Islet of Langerhans (tissue), 1 donor: Measurements from ENCODE around the gene POLR3H.
"Not testable (repeated sequence)": the region's sequence is repeated elsewhere in the genome, so short reads cannot be mapped to it uniquely, and the experiment has no call there.

ENCODE experiments used
- FAIRE-seq: peaks from one replicate; lab custom pipeline; 2011; peaks lifted over from hg19 to GRCh38; lab: Jason Lieb, UNC

Gene POLR3H, protein sequence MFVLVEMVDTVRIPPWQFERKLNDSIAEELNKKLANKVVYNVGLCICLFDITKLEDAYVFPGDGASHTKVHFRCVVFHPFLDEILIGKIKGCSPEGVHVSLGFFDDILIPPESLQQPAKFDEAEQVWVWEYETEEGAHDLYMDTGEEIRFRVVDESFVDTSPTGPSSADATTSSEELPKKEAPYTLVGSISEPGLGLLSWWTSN

DNA sequence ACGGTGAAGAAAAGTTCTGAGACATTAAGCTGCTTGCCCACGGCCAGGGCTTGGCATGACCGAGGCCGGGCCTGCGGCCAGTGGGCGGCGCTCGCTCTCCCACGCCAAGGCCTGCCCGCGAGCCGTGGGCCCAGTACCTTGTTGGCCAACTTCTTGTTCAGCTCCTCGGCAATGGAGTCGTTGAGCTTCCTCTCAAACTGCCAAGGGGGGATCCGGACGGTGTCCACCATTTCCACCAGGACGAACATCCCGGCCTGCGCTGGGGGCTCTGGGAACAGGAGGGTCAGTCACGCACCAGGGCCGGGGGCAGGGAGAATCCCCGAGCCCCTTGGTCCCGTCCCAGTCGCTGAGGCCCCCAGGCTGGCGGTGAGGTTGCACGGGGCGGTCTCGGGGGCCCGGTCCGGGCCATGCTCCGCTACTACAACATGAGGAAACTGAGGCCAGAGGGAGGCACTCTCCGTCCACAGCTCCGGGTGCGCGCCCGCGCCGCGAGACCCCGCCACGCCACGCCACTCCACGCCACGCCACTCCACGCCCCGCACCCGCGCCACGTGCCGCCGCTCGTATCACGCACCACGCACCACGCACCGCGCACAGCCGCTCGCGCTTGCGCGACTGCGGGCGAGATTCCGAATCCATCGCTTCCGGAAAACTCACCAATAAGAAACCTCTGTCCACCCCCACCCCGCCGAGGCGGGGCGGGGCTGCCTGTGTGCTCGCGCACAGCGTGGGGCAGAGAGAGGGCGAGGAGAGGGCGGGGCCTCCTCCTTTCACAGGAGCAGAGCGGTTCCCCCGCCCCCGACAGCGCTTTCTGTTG, at the start of gene POLR3H:
Gene POLR3H (minus strand): TSS at position 617 of the 817 bp plus-strand sequence. CDS start 369 bp downstream, at position 248.
- FAIRE-seq = no peak

DNA sequence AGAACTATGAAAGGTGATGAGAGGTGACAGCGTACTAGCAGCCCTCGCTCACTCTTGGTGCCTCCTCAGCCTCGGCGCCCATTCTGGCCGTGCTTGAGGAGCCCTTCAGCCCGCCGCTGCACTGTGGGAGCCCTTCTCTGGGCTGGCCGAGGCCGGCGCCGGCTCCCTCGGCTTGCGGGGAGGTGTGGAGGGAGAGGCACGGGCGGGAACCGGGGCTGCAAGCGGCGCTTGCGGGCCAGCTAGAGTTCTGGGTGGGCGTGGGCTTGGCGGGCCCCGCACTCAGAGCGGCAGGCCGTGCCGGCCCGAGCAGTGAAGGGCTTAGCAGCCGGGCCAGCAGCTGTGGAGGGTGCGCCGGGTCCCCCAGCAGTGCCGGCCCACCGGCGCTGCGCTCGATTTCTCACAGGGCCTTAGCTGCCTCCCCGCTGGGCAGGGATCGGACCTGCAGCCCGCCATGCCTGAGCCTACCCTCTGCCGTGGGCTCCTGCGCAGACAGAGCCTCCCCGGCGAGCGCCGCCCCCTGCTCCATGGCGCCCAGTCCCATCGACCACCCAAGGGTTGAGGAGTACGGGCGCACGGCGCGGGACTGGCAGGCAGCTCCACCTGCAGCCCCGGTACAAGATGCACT, 49.2 kb upstream of the POLR3H start:
- not testable (repeated sequence) for FAIRE-seq

DNA sequence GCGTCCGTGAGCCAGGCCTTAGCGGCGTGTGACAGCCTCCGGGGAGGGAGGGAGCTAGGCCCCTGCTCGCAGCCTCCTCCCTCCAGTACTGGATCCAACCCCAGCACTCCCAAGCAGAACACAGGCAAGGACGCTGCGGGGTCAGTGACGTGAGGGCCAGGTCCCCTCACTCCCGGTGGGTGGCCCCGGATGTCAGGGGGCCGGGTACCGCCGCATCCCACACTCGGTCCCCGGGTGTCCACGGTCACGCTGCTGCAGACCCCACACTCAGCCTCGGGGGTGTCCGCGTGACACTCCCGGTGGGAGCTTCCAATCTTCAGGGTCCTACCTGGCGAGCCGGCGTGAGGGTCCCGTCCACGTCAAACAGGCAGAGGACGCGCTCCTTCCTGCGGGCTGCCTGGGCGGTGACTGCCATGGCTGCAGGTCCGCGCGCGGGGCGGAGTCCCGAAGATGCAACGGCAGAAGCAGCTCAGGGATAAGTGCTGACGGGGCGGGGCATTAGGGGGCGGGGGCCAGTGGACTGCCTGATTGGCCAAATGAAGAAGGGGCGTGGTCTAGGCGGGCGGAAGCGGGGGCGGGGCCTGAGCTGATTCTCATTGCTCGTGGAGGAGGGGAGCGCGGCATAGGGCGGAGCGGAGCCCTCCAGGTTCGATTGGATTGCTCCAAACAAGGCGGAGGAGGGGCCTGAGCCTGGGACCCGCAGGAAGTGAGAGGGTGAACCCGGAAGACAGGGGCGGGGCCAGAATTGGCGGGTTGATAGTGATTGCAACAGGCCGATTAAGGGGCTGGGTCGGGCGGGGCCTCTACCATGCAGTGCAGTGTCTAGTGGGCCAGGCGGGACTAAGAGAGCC, 45.3 kb upstream of the POLR3H start, which contains the start of gene PMM1:
Gene PMM1 (minus strand): TSS at position 450 of the 851 bp plus-strand sequence. CDS start 35 bp downstream, at position 415.
- FAIRE-seq = peak; percentile 5

DNA sequence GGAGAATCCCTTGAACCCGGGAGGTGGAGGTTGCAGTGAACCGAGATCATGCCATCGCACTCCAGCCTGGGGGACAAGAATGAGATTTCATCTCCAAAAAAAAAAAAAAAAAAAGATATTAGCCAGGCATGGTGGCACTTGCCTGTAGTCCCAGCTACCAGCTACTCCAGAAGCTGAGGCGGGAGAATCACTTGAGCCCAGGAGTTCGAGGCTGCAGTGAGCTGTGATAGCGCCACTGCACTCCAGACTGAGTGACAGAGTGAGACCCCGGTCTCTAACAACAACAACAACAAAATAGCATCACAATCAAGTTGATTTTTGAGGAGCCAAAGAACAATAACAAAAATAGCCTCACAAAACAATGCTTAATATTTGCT, 43.1 kb upstream of the POLR3H start:
- FAIRE-seq = no peak

DNA sequence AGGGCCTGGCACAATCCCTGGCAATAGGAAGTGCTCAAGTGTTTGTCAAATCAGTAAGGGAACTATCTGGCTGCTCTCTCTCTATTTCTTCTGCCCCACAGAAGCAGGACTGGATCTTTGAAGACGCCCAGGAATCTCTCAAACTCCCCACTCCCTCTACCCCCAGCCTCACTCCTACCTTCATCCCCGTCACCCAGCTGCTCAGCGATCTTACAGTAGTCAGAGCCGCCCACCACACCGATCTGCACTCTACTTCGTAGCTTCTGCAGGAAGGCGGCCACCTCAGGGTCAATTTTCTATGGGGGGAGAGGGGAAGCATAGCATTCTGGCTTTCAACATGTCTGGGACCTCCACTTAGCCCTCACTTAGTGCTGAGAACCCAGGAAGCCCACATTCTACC, 41.6 kb upstream of the POLR3H start:
- no peak for FAIRE-seq

DNA sequence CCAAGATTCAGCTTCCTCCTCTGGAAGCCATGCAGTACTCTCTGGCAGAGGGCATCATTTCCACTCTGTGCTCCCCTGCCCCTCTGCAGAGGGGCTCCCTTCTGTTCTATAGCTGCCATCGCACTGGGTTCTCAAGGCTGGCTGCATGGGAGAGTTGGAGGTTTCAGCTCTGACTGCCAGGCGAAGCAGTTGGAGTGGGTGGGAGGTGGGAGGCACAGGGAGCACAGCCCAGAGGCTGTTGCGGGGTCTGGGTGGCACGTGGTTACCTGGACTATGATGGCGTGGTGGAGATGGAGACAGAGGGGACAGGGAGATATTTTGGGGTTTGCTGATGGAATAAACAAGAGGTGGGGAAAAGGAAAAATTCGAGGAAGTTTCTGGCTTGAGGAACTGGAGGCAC, 40.6 kb upstream of the POLR3H start:
- FAIRE-seq = no peak

DNA sequence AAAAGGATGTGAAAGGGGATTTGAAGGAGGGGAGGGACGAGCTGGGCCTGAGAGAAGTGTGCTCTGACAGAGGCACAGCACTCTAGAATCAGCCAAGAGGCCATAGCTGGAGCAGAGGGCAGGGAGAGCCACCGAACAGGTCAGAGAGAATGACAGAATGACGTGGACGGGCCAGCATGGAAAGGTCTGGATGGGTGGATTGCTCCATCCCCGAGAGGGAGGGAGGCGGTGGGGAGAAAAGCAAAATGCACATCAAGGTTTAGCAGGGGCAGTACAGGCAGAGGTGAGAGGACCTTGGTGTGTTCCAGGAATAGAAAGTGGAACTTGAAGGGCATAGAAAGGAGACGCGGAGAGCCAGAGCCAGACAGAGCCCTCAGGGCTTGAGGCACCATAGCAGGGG, 38.4 kb upstream of the POLR3H start:
- no peak for FAIRE-seq

DNA sequence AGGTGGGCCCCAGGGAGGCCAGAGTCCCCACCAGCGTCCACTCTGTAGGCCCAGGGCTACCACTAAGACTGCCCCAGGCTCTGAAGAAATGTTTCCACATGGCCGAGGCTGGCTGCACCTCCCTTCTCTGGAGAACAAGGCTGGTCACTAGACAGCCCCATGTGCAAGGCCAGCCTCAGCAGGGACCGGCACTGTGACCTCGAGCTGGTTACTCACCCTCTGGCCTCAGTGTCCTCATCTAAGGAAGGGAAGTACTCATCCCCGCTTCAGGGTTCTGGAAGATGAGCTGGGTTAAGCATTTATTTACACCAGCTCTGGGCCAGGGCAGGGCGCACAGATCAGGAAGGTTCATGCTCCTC, 35.7 kb upstream of the POLR3H start:
- FAIRE-seq = no peak

DNA sequence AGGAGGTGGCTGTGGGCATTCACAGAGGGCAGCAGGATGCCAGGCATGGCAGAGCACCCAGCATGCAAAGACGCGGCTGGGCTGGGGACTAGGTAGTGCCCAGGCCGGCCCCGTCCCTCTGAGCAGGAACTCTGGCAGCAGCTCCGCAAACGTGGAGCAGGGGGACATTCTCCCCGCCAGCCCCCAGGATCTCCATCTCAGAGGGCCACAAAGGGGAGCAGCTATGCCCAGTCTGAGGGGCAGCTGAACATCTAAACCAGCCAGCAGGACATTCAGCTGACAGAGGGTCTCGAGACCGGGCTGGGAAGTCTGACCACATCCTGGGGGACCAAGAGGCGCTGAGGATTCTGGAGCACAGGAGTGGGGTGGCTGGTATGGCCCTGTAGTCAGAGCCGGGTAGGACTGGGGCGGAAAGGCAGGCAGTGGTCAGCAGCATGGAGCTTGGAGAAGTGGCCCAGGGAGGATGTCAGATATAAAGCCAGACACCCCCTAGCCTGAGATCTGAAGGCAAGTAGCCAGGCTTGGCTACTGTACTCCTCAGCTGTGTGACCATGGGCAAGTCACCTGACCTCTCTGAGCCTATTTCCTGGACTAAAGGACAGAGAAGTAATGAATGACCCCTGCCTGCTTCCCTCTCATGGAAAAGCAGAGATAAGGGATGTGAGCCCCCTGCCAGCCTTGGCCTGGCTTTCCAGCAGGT, 35.2 kb upstream of the POLR3H start:
- no peak for FAIRE-seq

DNA sequence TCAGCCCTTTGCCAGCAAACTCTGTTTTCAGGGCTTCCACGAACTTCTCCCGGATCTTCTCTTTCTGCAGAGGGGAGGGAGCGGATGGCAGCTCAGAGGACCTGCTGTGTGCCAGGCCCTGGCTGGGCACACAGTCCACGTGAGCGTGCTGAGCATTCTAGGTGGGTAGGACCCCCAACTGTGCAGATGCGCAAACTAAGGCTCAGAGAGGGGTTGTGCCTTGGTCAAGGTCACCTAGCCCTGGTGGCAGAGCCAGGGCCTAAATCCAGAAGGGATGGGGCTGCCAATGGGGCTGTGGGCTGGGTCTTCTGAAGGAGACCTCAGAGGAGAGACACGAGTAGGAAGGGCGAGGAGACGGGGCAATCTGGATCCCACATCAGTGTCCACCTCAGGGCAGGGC, 34.5 kb upstream of the POLR3H start:
- no peak for FAIRE-seq

DNA sequence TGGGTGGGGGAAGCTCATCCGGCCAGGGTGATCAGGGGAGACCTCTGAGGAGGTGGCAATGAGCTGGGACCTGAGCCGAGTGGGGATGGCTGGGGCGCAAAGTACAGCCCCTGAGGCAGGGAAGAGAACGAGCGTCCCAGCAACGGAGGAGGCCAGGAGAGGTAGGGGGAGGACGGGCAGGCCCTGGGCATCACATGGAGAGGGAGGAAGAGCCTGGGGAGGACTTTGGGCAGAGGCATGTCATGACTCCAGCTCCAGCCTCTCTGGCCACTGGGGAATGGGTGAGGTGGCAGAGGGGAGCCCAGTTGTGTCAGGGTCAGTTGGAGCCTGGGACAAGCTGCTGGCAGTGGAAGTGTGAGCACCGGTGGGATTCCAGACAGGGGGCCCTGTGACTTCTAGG, 33.8 kb upstream of the POLR3H start:
- no peak for FAIRE-seq

DNA sequence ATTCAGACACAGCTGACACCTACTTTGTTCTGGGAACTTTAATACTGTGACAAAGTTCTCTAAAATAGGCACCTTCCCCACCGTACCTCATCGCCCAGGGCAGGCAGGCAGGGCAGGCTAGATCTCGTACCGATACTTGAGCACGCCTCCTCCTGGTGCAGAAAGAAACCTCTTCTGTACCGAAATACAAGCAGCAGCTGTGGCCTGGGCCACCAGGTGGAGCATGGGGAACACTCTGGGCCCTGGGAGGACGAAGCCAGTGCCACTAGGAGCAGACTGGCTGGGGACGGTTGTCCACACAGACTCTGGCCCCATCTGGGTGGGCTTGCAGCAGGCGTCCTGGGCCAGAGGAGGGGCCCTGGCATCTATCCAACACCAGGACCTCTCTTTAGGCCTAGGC, 32.6 kb upstream of the POLR3H start:
- no peak for FAIRE-seq

DNA sequence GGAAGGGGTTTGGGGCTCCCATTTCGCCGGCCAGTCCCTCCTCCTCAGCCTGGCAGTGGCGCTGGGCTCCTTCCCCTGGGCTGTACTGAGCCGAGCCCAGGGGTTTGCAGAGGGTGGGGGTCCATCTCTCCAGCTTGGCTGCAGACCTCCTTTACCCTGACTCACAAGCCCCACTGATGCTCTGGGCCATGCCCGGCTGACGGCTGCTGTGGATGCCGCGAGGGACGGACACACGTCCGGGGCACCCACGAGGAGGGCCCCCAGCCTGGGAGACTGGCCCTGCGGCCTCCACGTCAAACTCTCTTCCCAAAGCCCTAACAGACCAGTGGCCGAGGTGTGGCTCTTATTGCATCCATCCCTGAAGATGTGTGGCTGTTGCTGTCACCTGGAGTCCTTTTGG, 31.3 kb upstream of the POLR3H start:
- no peak for FAIRE-seq

DNA sequence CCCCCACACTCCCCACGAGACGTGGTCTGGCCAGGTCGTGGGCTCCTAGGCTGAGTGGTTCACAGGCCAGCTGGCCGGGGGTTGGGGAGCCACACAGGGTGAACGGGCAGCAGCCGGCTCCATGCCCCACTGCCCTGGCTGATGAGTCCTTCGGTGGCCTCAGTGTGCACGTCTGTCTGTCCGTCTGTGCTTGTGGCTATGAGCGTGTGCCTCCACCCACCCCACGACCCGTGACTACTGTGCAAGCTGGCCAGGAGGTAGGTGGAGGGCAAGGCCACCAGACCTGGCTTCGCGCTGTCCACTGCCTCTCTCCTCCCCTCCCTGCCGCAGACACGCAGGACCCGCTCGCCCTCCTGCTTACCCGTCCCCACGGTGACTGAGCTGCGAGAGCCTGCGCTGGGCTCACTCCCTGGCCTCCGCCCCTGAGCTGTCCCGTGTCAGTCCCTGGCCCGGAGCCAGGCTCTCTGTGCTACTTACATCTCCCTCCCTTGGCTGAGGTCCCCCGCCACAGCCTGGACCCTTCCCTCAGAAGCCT, 30.6 kb upstream of the POLR3H start:
- FAIRE-seq = no peak

DNA sequence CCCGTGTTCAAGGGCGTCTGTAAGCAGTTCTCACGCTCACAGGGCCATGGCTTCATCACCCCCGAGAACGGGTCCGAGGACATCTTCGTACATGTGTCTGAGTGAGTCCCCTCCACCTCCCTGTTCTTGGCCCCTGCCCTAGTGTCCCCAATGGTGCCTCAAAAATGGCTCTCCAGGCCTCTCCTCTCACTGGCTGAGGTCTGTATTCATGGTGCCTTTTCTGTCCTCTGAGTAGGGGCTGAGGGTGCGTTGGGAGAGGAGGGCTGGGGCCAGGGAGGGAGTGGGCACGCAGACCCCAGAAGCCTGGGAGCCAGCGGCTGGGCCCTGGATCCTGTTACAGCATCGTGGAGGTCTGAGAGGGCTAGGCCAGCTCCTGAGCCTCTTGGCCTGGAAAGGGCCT, 29.4 kb upstream of the POLR3H start:
- FAIRE-seq = no peak

DNA sequence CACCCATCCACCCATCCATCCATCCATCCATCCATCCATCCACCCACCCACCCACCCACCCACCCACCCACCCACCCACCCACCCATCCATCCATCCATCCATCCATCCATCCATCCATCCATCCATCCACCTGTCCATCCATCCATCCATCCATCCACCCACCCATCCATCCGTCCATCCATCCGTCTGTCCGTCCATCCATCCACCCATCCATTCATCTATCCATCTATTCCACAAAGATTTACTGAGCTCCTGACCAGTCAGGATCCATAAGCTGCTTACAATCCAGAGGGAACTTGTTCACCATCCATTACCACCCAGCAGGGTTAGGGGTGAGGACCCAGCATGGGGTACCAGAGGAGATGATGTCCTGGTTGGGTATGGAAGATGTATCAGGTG, 28.0 kb upstream of the POLR3H start:
- not testable (repeated sequence) for FAIRE-seq

DNA sequence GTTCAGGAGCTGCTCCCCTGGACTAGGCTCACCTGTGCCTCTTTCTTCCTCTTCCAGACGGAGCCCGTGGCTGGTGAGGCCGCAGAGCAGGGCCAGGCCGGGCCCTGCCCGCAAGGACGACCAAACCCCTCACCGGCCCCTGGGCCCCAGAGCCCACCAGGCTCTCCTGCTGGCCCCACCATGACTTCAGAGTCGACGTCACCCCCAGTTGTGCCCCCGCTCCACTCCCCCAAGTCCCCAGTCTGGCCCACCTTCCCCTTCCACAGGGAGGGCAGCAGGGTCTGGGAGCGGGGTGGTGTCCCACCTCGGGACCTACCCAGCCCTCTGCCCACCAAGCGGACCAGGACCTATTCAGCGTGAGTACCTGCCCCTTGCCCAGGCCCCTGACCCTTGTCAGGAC, 27.5 kb upstream of the POLR3H start:
- no peak for FAIRE-seq

DNA sequence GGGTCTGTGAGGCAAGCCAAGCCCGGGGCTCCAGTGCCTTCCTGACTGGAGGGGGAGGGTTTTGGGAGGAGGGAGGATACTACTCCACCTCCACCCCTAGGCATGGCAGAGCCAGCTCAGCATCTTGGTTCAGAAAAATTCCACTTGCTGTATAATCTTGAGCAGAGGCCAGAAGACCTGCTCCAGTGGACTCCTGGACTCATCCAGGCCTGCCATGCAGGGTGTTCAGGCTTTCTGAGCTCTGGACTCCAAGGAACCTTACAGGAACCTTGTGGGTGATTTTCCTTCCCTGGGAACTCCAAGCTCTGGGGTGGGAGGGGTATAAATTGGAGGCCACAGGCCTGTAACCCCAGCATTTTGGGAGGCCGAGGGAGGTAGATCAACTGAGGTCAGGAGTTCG, 26.0 kb upstream of the POLR3H start:
- no peak for FAIRE-seq

DNA sequence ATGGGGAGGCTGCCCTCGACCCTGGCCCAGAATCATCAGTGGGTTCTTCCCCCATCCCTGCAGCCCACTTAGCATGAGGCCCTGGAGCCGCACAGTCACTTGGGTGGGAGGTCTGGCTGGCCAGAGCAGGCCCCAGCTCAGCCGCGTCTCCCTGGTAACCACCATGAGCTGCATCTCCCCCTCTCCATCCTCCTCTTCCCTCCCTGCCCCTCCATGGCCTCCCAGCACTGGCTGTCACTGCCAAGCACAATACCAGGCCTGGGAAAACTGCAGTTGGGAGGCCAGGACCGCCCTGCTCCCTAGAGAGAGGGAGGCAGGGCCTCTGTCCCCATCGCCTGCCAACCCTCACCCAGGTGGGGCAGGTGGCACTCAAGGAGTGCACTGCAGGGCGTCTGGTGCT, 24.5 kb upstream of the POLR3H start:
- FAIRE-seq = no peak

DNA sequence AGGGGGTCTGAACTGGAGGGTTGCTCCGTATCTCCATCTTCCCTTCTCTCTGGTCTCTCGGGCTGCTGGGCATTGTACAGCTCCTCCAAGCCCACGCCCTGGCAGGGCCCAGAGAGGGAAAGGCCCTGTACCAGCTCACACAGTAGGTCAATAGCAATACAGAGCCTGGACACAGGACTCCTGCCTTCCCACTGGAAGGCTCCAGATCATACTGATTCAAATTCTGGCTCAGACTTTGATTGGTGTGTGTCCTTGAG, 23.2 kb upstream of the POLR3H start:
- FAIRE-seq = no peak

DNA sequence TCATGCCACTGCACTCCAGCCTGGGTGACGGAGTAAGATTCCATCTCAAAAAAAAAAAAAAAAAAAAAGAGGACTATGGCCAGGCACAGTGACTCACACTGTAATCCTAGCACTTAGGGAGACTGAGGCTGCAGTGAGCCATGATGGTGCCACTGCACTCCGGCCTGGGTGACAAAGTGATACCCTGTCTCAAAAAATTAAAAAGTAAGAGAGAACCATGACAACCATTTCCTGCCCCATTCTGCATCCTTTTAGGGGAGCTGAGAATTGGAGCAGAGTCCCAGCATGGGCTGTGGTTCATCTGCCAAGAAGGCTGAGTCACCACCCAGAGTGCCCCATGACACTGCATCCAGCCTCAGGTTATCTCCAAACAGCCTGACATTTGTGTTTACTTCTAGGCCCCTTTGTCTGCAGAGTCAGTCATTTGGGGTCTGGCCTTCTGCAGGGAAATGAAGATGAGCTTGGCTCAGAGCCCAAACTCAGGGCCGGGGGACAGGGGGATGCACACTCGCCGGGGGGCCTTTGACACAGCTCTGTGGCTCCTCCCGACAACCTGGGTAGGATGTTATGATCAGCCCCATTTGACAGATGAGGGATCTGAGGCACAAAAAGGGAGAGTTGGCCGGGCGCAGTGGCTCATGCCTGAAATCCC, 21.3 kb upstream of the POLR3H start:
- FAIRE-seq = no peak

DNA sequence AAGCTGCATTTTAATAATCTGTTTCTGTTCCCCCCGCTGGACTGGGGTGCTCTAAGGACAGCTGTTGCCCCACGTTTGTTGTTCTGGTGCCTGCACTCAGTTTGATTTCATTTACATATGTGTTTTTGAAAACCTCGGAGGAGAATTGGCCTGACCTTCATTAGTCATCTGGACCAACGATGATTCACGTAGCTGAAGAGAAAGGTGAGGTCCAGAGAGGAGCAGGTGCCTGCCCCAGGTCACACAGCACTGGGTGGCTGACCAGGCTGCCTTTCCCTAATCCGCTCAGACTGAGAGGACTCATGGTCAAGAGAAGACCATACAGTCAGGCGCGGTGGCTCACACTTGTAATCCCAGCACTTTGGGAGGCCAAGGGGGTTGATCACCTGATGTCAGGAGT, 20.3 kb upstream of the POLR3H start:
- no peak for FAIRE-seq
